Heart right ventricle (tissue), 16 donors: ENCODE data around the gene THEMIS. TPM values are rescaled to one million over a fixed set of nuclear protein-coding genes. Genes with fewer than 3 reads are reported as not detected.

Experiments used
- ATAC-seq, 8 donors: fragments of 200-7000 bp; cut with Tn5 transposase; one replicate each; pipeline ENCODE4 v1.9.1; 2020; ENCODE audit warnings: mild to moderate bottlenecking in 8 of 8, moderate library complexity in 8 of 8, moderate number of reproducible peaks in 1 of 8
- DNase-seq, 2 donors: peaks; one replicate each; pipeline ENCODE4 v3.0.0-alpha.2; 2020
- H3K27ac ChIP-seq, 10 donors: fragments of 200-600 bp; sonication (generic) in 2 of 10; one replicate each; pipeline versions ENCODE4 v1.5.0 to v1.8.0; 2020 to 2022; ENCODE audit warnings: mild to moderate bottlenecking in 3 of 10
- H3K27me3 ChIP-seq, 7 donors: fragments of 200-600 bp; one replicate each; pipeline ENCODE4 v1.8.0; 2021 to 2022; ENCODE audit warnings: mild to moderate bottlenecking in 2 of 7
- H3K36me3 ChIP-seq, 9 donors: fragments of 200-600 bp; sonication (generic) in 1 of 9; one replicate each; pipeline versions ENCODE4 v1.5.0 to v1.8.0; 2020 to 2022; ENCODE audit warnings: mild to moderate bottlenecking in 2 of 9
- H3K4me1 ChIP-seq, 9 donors: fragments of 200-600 bp; sonication (generic) in 1 of 9; one replicate each; pipeline versions ENCODE4 v1.5.0 to v1.8.0; 2020 to 2022; ENCODE audit warnings: mild to moderate bottlenecking in 4 of 9
- H3K4me3 ChIP-seq, 10 donors: fragments of 200-600 bp; sonication (generic) in 2 of 10; one replicate each; pipeline versions ENCODE4 v1.5.0 to v1.8.0; 2020 to 2022; ENCODE audit warnings: mild to moderate bottlenecking in 7 of 10, moderate library complexity in 2 of 10
- H3K9me3 ChIP-seq, 11 donors: fragments of 200-600 bp in 10 of 11; sonication (generic) in 2 of 11; one replicate each; pipeline versions ENCODE4 v1.5.0 to v1.8.0; 2013 to 2022; ENCODE audit warnings: mild to moderate bottlenecking in 2 of 11, control low read depth in 1 of 11, moderate library complexity in 1 of 11
- CTCF ChIP-seq, 9 donors: fragments of 200-600 bp; sonication (generic) in 2 of 9; IDR thresholded peaks; one replicate each; pipeline versions ENCODE4 v1.5.0 to v1.8.0; 2021 to 2022; ENCODE audit warnings: antibody characterized with exemption in 9 of 9, mild to moderate bottlenecking in 5 of 9, moderate library complexity in 1 of 9
- whole genome bisulfite sequencing, 2 donors: extraction: QIAGEN DNeasy Blood & Tissue Kit; methylation state at CpG; one replicate each; pipeline ENCODE4 v1.1.7; 2013; ENCODE audit warnings: inconsistent platforms in 1 of 2; 5-methylcytosine and 5-hydroxymethylcytosine counted together
- intact Hi-C, 10 donors: fragments of 100-400 bp; cut with DNase I; formaldehyde crosslinking; loops; one replicate each; pipeline versions ENCODE4 v1.11.1 to v1.14.2; 2022
- polyA plus RNA-seq, 2 donors: library from polyadenylated mRNA; stranded (reverse); fragments of 200-250 nt; gene quantifications; one replicate each; pipeline ENCODE4 v1.2.3, GENCODE V29; 2013
- total RNA-seq, 10 donors: library from RNA; stranded (reverse); fragmentation: NEBNext Ultra II Directional in 3 of 10; extraction: Animal tissue kit (Norgen Biotek cat#: 25700) in 3 of 10; gene quantifications; one replicate each; pipeline versions ENCODE4 v1.2.1 to v1.2.4, GENCODE V29; 2021 to 2023
- donor health status: Arrhythmogenic right ventricular cardiomyopathy.
- donor health status: ischemic (EF 13 %, LVEDD 7.1; RV severe dilation, severe dysfunction).
- donor health status: healthy with polysubstance abuse.
- donor health status: DM: no; HTN: yes; CAD: no.
- donor health status: DM: no; HTN: no; CAD: no.
- donor health status: ischemic (EF 25% LVEDD 6.9; RV normal size, moderate dysfunction).
- donor health status: ischemic (EF 25% LVEDD 5.7; RV mildly dilated, moderate dysfunction).
- donor health status: healthy.
- donor health status: DM: yes; HTN: yes; CAD: no.
- donor health status: Ischemic cardiomyopathy.
- donor health status: ischemic (EF 35%, LVEDD 5.7; RV mildly dilated, moderate dysfunction).
- donor health status: nonischemic (EF 11% LVEDD 7.7; RV severe dilation, severe dysfunction).
- donor health status: DM: yes; HTN: yes; CAD: no.
- donor health status: PGD.
- donor health status: ischemic (EF 29% LVEDD 5.4; RV normal size, mild dysfunction).
- donor health status: nonischemic (EF 23%, LVEDD 6.1; RV moderate dilation, normal function).

Gene THEMIS
- total and polyA plus RNA-seq, 12 donors: 0.01 to 2.0 (median 0.14) TPM; not detected in 4

DNA sequence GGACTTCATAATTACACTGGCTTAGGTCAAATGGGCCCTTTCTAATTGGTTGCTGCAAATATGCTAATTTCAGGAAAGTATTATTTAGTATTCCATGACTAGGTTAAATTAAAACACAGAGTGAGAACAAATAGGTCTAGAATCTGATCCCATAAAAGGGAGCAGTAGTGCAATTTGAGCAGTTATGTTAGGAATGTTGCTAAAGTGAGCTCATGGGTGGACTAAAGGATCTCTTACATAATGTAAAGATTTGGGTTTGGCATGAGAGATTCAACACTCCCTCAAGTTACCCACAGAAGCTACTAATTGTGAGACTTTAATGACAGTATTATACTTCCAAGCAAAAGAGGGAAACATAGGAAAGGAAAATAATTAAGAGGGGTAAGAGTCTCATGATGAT is 214.8 kb downstream of the THEMIS start:
- no peak for ATAC-seq
- DNase-seq: no peak
- H3K4me3 ChIP-seq: no peak overlapping the region
- H3K27ac ChIP-seq: no peak overlapping the region
- no peaks in the 10 kb centered on the region for H3K4me1 ChIP-seq
- H3K9me3 ChIP-seq: peaks cover 0 to 8% (median 4%) of the 10 kb centered on the region in 11 donors
- intact Hi-C loops: no loop called here
- no peaks in the 10 kb centered on the region for H3K27me3 ChIP-seq
- no peak for TF ChIP-seq CTCF (IDR thresholded peaks at IDR 0.05)
- no peaks in the 10 kb centered on the region for H3K36me3 ChIP-seq

DNA sequence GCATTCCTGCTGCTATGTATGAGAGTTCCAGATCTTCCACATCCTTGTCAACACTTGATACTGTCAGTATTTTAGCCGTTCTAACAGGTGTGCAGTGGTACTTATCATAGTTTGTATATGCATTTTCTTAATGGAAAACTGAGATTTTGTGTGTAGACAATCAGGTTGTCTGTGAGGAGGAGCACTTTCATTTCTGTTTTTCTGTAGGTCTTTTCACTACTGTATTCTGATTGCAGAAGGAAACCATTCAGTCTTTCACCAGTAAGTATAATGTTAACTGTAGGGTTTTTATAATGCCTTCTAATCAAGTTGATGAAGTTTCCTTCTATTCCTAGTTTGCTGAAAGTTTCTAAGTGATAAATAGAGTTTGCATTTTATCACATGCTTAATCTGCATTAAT is 216.4 kb downstream of the THEMIS start:
- WGBS, 2 donors: 45 to 60% methylated on average over 1 of the region's 1 CpG
- no peak for ATAC-seq
- H3K27me3 ChIP-seq: no peaks in the 10 kb centered on the region
- DNase-seq: no peak
- intact Hi-C loops: no loop called here
- H3K36me3 ChIP-seq: no peaks in the 10 kb centered on the region
- no peak for TF ChIP-seq CTCF (IDR thresholded peaks at IDR 0.05)
- H3K4me3 ChIP-seq: no peak overlapping the region
- H3K9me3 ChIP-seq: peaks cover 0 to 8% (median 4%) of the 10 kb centered on the region in 11 donors
- H3K27ac ChIP-seq: no peak overlapping the region
- H3K4me1 ChIP-seq: no peaks in the 10 kb centered on the region
